Measurements from ENCODE around the gene ZNF200.

The ZNF200 gene

GRCh38 chr16:3234857-3235561 lies at the start of gene ZNF200:
Gene ZNF200, minus strand, starts transcription at chr16:3235158. Its CDS starts 1,403 bp downstream, at chr16:3233755.
- H3K4me3 ChIP-seq (IDR thresholded peaks at IDR 0.05; ENCODE audit: insufficient read depth, low read depth, low read length) = no peak within 1 kb of the TSS
- peak within 1 kb of the TSS; percentile 92 for H2AFZ ChIP-seq (ENCODE audit: low read depth)
- H3K4me2 ChIP-seq = peak within 1 kb of the TSS; percentile 81
- peak within 1 kb of the TSS; percentile 80 for H3K27ac ChIP-seq
- peaks cover 11% of the 10 kb centered on the region for H3K79me2 ChIP-seq (ENCODE audit: insufficient read depth, low read depth)
- peaks cover 11% of the 10 kb centered on the region for H3K4me1 ChIP-seq (ENCODE audit: low read depth, poor library complexity, severe bottlenecking)
- H3K27me3 ChIP-seq (ENCODE audit: insufficient read depth, low read depth) = no peaks in the 10 kb centered on the region
- H3K36me3 ChIP-seq (ENCODE audit: insufficient read depth) = peaks cover 19% of the 10 kb centered on the region; the same call in 1 of the 2 replicates
- H4K20me1 ChIP-seq (ENCODE audit: insufficient read depth) = no peaks in the 10 kb centered on the region
- TF ChIP-seq CTCF (conservative IDR thresholded peaks at IDR 0.05; ENCODE audit: low read depth, low read length) = no peak
- peak within 1 kb of the TSS; percentile 81 for H3K9ac ChIP-seq

- no peaks in the 10 kb centered on the region for H4K20me1 ChIP-seq (ENCODE audit: insufficient read depth)
- TF ChIP-seq CTCF (conservative IDR thresholded peaks at IDR 0.05; ENCODE audit: low read depth, low read length) = no peak
- H3K36me3 ChIP-seq (ENCODE audit: insufficient read depth) = peaks cover 21% of the 10 kb centered on the region; the same call in 1 of the 2 replicates
- H3K9ac ChIP-seq = peak overlapping the region; percentile 88
- peak overlapping the region; percentile 91 for H3K27ac ChIP-seq
- H2AFZ ChIP-seq (ENCODE audit: low read depth) = peak overlapping the region; percentile 65
- peaks cover 25% of the 10 kb centered on the region for H3K4me1 ChIP-seq (ENCODE audit: low read depth, poor library complexity, severe bottlenecking)
- H3K79me2 ChIP-seq (ENCODE audit: insufficient read depth, low read depth) = peaks cover 40% of the 10 kb centered on the region
- H3K4me3 ChIP-seq (IDR thresholded peaks at IDR 0.05; ENCODE audit: insufficient read depth, low read depth, low read length) = no peak overlapping the region
- H3K4me2 ChIP-seq = peak overlapping the region; percentile 83
- H3K27me3 ChIP-seq (ENCODE audit: insufficient read depth, low read depth) = no peaks in the 10 kb centered on the region
Observed at GRCh38 chr16:3283543-3284447, 48.8 kb upstream of the ZNF200 start.

GRCh38 chr16:3282730-3283542 lies 48.0 kb upstream of the ZNF200 start, which contains the start of gene ZNF263:
Gene ZNF263, plus strand, starts transcription at chr16:3283491. Its CDS starts 328 bp downstream, at chr16:3283819.
- no peaks in the 10 kb centered on the region for H3K27me3 ChIP-seq (ENCODE audit: insufficient read depth, low read depth)
- H3K36me3 ChIP-seq (ENCODE audit: insufficient read depth) = peaks cover 17% of the 10 kb centered on the region; the same call in 1 of the 2 replicates
- H3K4me2 ChIP-seq = peak within 1 kb of the TSS; percentile 83
- peak within 1 kb of the TSS; percentile 88 for H3K9ac ChIP-seq
- H3K27ac ChIP-seq = peak within 1 kb of the TSS; percentile 91
- H2AFZ ChIP-seq (ENCODE audit: low read depth) = peak within 1 kb of the TSS; percentile 65
- peaks cover 25% of the 10 kb centered on the region for H3K4me1 ChIP-seq (ENCODE audit: low read depth, poor library complexity, severe bottlenecking)
- no peak for TF ChIP-seq CTCF (conservative IDR thresholded peaks at IDR 0.05; ENCODE audit: low read depth, low read length)
- H3K79me2 ChIP-seq (ENCODE audit: insufficient read depth, low read depth) = peaks cover 34% of the 10 kb centered on the region
- H3K4me3 ChIP-seq (IDR thresholded peaks at IDR 0.05; ENCODE audit: insufficient read depth, low read depth, low read length) = no peak within 1 kb of the TSS
- H4K20me1 ChIP-seq (ENCODE audit: insufficient read depth) = no peaks in the 10 kb centered on the region

All from KMS-11 (cell line).